Measurements from ENCODE around the gene SLC22A3. TPM values are rescaled to one million over a fixed set of nuclear protein-coding genes. Genes with fewer than 3 reads are reported as not detected.

Gene SLC22A3
- total RNA-seq, 1 donor from 2014 or later, result not detected

DNA sequence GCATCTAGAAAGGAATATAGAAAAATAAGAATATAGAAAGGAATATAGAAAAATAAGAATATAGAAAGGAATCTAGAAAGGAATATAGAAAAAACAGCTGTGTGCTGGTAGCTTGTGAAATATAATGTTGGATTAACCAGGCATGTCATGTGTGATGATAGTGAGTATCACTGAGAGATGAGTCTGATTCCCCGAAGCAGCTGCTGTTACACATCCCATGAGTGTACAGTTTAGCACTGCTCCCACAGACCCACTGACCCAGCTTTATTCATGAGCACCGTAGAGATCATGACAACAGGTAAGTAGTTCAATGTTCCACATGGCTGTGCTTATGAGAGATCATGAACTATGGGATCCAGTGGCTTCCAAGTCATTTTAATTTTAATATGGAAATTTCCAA is 64.8 kb downstream of the SLC22A3 start:
- peak; percentile 16 for DNase-seq (ENCODE audit: low read depth)

DNA sequence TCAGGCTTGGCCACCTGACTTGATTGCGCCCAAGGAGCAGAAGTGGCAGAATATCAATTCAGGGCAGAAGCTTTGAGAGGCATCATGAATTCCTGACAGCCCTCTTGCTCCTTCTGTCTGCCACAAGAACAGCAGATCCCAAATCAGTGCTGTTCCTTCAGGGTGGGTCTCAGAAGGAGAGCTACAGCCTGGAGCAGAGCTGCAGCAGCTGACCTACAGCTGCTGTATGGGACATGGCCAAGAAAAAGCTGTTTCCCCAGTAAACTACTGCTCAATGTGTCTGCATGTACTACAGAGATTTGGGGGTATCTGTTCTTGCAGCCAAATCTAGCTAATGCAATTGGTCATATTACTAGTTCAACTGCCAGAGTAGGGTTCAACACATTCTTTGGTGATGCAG is 69.0 kb downstream of the SLC22A3 start:
- DNase-seq (ENCODE audit: low read depth), result no peak

DNA sequence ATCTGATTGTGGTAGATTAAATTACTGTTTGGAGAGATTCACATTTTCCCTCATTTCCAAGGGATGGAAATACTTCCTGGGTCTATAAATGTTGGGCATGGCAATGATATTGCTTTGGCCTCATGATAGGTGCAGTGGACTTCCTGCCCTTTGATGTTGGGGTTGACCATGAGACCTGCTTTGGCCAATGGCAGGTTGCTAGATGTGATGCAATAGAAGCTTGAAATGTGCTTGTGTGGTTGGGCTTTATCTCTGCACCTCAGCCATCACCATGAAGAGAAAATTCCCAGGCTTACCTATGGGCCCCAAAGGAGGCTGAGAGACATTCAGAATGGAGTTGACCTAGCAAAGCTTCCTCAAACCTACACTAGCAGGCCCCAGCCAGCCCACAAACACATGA is 69.4 kb downstream of the SLC22A3 start:
- DNase-seq (ENCODE audit: low read depth), result no peak

DNA sequence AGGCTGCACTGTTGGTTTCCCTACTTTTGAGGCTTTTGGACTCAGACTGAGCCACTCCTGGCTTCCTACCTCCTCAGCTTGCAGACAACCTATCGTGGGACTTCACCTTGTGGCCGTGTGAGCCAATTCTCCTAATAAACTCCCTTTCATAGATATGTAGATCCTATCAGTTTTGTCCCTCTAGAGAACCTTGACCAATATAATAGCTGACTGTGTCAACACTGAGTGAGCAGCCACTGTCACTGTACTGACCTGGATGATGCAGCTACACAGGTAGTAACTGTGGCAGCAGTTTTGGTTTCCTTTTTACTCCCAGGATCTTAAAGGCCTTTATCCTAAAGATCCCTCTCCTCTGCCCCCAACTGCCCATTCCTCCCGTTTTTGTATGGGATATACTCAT is 70.2 kb downstream of the SLC22A3 start:
- DNase-seq (ENCODE audit: low read depth), result no peak

DNA sequence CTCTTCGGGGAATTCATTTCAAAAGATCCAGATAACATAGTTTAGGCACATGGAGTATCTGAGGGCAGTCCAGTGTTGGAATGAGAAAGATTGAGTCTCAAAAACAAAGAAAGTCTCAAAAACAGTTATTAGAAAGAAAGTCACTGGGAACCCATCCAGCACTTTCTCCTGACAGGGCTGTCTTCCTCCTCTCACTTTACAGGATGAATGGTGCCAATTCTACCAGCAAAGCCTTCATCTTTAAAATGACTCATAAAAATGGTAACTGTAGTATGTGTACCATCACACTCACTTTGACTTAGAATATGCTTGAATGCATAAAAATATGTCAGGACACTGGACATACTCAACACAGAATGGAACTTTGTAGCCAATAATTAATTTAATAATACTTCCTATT is 71.3 kb downstream of the SLC22A3 start:
- no peak for DNase-seq (ENCODE audit: low read depth)

DNA sequence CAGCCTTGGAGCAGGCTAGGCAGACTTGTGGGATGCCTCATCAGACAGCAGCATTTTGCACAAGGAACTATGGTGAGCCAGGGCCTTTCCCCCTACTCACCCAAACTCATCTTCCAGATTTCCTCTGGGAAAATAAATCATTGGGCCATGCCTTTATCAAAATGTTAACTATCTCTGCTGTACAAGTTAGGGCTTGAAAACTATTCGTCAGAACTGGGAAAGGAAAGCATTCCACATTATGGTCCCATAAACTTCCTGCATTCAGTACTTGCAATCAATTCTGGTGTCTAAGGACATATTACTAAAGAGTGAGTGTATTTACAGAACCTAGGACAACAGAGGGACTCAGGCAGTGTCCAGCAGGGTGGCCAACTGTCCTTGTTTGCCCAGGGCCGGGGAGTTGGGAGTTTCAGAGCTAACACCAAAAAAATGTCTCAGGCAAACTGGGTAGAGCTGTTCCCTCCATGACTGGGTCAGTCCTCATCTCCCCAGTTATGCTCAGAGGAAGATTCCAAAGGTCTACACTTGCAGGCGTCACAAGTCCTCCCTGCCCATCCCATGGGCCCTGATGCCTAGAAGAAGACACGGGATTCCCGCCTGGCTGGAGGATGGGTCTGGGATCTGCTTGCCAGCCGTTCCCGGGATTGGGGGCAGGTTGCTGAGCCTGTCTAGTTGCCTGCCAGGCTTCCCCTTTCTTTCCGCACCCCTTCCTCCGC is 72.2 kb downstream of the SLC22A3 start:
- no peak for DNase-seq (ENCODE audit: low read depth)

DNA sequence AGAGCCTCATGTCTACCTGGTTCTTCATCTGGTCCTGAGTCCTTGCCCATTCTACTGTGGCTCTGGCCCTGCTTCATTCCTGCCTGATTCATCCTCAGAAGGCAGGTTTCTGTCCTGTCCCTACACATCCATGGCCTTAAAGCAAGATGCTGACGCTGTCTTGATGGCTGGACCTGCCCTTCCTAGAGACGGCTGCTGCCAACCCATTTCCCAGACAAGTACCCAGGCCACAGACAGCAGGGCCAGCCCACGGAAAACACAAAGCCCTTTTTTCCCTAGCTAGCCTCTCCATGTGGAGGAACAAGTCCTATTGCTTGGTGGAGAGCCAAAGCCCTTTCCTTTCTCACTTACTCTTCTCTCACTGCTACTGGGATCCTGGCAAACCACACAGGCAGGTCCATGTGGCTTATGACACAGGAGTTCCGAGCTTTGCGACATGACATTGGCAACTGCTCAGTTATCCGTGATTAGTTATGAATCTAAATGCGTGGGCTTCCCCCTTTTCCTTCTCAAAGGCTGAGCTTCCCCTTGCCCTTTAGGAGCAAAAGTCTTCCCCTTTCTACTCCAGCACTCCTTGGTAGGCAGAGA is 72.9 kb downstream of the SLC22A3 start:
- no peak for DNase-seq (ENCODE audit: low read depth)

DNA sequence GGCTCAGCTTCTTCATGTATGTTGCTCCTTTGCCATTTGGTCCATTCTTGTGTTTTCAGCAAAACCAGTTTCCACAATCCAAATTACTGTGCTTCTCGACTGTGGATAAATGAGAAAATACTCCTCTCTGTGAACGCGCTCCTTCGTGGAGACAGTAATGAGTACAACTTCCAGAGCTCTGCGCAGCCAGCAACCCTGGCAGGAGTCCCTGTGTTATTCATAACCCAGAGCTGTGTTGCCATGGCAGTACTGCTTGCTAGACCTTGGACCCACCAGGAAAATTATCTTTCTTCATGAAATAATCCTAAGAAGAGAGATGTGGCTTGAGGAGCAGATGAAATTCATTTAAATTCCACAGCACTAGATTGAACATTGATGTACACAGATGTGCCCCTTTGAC is 73.7 kb downstream of the SLC22A3 start:
- no peak for DNase-seq (ENCODE audit: low read depth)

DNA sequence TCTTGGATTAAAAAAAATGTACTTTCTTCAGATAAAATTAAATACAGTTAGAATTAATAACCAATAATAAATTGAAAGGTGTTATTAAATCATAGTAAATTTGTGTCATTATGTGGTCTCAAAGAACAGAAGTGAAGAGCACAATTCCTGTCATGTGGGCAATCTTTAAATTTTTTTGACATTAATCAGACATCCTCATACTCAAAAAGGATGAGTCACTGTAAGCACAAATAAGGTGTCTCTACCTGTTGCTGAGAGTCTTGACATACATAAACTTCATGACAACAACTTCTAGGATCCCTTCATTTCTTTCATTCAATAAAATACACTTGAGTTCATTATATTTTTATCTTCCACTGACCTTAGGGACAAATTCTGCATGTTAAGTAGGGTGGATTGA is 76.1 kb downstream of the SLC22A3 start:
- DNase-seq (ENCODE audit: low read depth), result no peak

DNA sequence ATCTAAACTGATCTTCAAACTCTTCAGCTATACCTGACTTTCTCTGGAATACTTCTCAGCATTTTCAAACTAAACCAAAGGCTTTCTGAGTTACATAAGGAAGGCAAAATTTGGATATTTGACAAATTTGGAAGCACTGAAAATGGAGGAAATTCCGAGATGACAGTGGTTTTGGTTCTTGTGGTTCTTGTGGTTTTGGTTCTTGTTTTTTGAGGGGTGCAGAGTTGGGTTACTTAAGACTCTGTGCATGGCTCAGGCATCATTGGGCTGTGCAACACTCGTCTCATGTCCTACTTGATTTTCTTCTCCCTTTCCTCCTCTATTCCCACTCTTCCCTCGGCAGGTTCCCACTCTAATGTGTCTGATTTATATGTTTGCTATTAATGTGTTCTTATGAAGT is 78.0 kb downstream of the SLC22A3 start:
- peak; percentile 9 for DNase-seq (ENCODE audit: low read depth)

DNA sequence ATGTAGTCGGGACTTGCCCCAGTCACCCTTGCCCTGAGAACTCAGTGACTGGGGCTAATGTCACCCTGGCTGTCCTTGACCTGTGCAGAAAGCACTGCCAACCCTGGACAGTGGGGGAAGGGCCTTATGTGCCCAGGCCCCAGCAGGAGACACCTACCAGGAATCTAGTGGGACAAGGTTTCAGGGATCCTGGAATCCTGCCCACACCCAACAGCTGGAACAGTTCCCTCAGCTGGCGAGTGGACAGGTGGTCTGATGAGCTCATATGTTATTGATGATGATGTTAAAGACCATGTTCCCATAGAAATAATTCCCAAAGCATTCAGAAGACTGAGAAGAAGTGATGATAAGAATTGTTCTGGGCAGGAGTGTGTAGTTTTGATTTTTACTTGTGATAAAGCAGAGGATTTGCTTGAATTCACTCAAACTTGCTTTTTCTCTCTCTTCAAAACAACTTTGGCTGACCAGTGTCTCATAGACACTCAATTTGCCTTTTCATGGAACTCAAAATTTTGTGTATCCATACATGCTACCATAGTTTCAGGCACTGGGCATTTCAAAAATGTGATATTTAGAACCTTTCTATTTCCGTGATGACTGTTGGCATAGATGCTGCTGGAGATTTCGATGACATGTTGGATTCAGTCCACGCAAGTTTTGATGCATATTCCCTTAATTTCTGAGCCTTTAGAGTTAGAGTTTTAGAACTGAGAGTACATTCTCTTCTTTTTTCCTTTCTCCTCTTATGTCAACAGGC is 79.3 kb downstream of the SLC22A3 start:
- peak; percentile 46 for DNase-seq (ENCODE audit: low read depth)

DNA sequence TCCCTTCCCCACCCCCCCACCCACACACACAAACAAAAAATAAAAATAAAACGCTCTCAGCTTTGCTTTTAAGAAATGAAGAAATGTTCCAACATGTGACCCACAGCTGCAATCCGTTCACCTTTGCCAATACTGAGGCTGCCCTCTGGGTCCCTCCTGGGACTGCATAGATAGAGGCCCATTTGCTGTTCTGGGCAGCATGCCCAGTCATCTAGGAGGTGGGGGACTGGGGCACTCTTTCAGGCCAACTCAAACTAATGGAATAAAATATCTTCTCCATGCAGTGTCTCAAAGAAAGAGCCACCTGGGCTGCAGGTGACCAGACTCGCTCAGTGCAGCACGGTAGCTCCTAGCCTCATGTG is 79.9 kb downstream of the SLC22A3 start:
- DNase-seq (ENCODE audit: low read depth), result peak; percentile 68

DNA sequence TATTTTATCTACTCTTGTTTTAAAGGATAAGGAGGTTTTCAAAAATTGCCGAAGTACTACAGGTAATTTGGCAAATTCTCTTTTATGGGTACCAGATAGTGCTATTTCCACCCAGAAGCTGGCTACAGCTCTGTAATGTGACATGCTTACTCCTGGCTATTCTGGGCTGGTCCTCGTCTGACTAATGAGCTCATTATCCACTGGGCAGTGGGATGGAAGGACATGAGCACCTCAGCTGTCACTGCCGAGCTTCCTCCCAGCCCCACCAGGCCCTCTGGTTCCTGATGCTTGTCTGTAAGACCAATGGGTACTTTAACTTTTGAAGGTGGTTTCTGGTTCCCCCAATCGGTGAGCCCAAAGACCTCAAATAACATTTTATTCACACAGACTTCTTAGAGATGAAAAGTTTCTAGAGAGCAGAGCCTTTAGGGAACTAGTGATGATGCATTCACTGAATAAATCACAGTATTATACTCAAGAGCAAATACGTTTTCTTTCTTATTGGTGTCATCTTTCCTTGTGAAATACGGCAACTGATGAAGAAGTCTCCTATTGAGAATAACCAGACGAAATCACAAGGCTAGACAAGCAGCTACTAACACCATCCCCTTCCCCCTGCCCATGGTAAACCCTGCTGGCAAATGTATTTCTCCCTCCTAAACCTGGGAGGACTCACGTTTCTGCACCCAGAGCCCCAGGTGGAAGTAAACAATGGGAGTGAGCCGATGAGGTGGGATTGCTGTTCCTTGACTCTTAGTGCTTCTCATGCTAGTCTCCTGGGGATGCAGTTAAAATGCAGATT is 80.8 kb downstream of the SLC22A3 start:
- peak; percentile 66 for DNase-seq (ENCODE audit: low read depth)

DNA sequence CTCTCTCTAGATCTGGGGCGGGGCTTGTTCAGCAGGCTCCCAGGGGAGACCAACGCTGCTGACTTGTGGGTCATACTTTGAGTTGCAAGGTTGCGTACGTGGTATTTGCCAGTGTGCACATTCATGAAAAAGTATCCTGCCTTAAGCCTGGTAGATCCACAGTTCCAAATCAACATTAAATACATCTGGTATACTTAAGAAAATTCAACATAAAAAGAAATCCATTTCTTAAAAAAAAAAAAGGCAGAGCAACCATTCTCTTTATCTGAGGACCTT is 81.4 kb downstream of the SLC22A3 start:
- DNase-seq (ENCODE audit: low read depth), result no peak

DNA sequence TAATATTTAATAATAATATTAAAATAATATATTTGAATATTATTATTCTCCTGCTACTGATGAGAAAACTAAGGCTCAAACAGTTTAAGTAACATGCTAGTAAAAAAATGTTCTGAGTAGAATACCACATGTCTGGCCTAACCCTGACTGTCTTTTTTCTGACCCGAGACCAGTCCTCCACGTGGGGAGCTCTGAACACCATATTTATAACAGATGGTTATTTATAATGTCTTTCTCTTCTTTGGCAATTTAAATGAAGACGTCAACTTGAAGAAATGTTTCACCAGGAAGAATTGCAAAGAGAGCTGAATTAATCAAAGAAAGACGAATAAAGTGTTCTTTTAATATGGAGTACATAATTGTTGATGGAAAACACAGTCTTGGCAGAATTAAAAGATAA is 82.0 kb downstream of the SLC22A3 start:
- no peak for DNase-seq (ENCODE audit: low read depth)

DNA sequence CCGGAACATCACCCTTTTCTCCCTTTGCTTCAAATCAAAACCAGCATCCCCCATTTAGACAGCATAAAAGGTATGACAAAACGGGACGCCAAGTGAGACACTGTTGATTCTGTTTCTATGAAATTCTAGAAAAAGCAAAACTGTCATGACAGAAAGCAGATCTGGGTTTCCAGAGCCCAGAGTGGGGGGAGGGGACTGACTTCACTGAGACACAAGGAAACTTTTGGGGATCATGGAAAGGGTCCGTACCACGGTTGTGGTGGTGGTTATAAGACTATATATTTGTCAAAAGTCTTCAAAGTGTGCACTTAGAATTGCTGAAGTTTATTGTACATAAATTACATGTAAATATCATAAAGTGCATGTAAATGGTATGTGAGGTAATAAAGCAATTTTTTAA is 82.6 kb downstream of the SLC22A3 start:
- DNase-seq (ENCODE audit: low read depth), result no peak

DNA sequence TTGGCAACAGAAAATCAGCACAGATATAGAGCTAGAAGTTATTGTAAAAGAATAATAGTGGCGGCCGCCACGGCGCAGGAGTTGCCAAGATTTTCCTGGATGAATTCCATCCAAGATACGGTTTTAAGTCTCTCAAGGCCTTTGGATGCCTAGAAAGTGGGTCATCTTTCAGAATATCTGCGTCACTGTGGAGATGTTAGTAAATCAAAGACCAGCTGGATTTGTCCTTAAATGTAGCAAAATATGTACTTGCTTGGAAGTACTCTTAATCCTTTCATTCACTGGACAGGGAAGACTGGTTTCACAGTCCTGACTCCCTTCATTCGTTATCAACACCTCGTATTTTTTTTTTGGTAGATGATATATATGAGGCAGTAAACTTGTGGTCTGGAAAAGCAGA is 83.0 kb downstream of the SLC22A3 start:
- DNase-seq (ENCODE audit: low read depth), result peak; percentile 56

DNA sequence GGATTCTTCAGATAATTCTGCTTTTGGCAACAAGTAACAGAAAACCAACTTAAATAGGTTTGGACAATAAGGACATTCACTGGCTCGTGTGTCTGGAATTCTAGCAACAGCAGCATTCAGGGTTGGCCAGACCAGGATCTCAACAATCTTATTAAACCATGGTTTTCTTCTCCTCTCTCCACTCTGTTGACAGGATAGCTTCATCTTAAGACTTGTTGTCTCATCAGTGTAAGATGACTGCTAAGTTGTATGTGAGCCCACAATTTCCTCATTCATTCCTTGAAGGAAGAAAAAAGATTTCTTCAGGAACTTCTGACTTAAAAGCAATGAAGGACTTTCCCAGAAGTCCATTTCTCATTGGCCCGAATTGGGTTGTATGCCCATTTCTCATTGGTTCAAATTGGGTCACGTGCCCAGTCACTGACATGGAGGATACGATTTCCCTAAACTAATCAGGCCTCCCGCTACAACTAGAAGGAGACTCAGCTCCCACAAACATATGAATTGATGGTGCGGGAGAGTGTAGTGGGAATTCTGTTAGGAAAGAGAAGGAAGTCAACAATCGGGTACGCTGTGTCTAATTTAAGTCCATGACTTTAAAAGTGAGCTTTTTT is 83.7 kb downstream of the SLC22A3 start:
- no peak for DNase-seq (ENCODE audit: low read depth)

DNA sequence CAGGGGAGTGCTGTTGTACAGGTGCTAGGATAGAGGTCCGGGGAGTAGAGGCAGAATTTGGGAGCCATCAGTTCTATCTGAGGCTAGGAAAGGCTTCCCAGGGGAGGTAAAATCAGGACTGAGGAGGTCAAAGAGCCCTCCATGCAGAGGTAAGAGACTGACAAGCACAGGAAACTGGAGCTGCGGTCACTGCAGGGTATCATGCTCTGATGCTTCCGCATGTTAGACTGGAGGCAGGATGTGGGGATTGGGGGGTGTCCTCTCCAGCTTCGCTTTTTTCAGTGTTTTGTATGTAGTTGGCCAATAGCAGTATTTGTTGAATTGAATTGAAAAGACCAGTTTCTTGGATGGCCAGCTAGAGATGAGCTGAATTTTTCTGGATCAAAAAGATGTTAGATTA is 87.8 kb downstream of the SLC22A3 start:
- no peak for DNase-seq (ENCODE audit: low read depth)

DNA sequence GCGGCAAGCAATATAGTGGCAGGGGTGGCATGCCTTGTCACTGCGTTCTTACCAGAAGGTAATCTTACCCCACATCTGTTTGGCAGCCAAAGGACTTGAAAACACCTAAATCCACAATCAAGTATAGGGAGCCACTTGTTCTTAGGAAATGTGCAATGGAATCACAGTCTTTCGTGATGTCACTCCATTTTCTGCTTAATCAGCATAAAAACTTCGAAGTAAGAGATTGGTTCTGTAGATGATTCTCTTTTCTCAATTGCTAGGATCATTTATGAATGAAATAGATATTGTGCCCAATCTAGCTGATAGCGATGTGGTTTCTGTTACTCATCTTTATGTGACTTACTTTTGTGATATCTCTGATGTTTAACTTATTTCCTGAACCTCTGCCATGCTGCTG is 89.0 kb downstream of the SLC22A3 start:
- no peak for DNase-seq (ENCODE audit: low read depth)

DNA sequence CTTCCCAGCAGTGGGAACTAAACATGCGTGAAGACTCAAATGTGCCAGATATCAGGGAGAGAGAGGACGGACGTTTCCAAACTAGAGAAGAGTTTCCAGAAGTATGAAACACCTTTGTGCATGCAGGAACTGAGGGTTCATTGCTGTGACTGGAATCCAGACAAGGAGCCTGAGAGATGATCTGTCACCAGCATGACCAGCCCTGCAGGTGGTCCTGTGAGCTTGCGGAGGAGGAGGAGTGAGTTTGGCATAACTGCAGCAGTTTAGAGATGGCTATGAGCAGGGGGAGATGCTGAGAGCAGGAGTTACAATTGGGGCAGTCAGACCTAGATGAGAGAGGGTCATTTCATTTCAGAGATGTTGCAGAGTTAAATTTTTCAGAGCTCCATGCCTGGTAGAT is 89.6 kb downstream of the SLC22A3 start:
- DNase-seq (ENCODE audit: low read depth), result no peak

DNA sequence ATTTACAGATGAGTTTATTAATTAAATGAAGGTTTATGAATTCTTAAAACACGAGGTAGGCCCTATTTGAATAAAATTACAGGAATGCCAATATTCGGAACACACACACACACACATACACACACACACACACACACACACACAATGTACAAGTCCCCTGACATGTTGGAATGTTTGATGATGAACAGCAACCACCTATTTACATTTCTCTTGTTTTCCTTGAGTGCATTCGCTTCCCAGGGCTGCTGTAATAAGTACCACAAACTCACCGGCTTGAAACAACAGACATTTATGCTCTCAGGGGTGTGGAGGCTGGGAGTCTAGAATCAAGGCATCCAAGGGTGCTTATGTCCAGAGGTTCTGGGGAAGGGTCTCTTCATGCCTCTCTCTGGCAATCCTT is 90.3 kb downstream of the SLC22A3 start:
- DNase-seq (ENCODE audit: low read depth), result no peak
